Cerebellar cortex (tissue), 1 donor: ENCODE results near the gene AGBL2.

ENCODE experiments used
- DNase-seq: peaks from one replicate; pipeline ENCODE4 v3.0.0-alpha.2; 2015; ENCODE audit warnings: low spot score

Gene AGBL2

DNA sequence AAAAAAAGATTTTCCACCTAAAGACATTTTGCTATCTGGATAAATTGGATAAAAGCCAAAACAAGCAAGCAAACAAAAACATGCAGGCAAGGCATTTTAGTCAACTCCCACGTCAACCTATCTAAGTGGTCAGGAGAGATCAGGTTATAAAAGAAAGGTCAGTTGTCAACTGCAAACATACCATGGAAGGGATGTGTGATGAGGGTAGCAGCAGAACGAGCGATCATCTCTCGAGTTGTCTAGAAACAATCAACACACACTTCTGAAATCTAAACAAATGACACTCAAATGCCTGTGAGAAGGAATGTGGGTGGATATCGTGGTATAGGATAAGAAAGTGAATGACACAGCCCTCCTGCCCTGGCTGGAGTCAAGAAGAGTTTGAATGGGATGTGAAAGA, 83.7 kb downstream of the AGBL2 start:
- DNase-seq = no peak

DNA sequence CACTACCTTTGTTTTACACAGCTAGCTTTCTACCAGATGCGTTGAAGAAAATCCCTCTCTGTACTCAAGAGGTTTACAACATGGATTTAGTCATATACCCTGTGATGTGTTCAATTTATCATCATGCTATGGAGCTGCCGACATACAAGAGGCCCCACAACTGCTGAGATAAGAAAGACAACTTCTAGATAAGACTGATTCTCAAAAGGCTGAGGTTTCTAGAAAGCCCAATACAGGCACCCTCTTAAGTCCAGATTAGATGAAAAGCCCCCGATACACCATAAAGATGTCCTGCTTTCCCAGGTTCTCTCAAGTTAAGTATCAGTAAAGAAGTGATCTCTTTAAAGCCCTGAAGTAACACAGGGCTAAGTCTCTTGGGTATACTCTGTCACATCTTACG, 87.1 kb downstream of the AGBL2 start:
- DNase-seq = no peak

DNA sequence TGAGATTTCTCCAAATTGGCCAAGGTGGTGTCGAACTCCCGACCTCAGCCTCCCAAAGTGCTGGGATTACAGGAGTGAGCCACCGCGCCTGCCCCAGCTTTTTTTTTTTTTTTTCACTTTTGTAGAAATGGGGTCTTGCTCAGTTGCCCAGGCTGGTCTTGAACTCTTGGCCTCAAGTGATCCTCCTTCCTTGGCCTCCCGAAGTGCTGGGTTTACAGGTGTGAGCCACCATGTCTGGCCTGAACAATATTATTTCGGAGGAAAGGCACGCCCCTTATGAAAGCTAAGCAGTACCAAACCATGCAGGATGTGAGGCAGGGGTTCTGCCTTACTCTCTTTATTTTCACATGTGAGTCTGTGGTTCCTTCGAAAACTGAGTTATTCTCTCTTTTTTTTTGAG, 88.9 kb downstream of the AGBL2 start:
- no peak for DNase-seq

DNA sequence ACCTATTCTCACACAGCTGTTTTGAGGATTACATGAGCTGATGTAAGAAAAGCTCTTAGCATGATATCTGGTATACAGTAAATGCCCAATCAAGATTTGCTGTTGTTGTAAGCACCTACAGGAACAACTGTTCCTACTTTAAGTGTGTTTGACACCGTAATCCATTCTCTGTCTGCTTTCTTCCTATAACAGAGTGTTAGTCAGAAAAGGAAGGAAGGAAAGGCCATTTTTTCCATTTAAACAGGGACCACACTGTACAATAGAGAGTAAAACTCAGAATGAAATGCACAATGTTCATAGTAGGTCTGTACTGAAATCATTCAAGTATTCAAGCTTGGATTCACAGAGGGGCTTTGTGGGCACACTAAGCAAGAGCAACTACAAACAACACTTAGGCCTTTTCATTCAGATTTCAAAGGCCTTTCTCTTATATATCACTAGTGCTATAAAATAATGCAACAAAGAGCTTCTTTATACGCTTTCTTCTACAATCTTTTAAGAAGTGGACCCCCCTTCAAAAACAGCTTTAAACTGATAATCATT, 94.3 kb downstream of the AGBL2 start:
- DNase-seq = no peak

DNA sequence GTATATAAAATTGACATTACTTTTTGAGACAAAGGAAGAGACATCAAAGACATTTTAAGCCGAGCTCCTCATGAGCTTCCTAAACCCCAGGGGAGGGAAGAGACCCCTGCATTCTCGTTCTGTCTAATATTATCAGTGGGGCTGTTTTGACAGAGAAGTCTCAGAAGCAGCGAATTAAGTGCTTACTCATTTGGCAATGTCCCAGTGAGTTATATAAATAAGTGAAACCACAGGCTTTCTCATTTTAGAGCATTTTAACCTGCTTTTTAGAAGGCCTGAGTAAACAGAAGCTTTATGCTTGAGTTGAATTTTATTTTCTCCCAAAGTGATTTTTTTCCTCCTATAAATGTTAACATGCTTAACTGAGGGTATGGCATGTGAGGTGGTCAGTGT, 97.8 kb downstream of the AGBL2 start:
- DNase-seq = no peak

DNA sequence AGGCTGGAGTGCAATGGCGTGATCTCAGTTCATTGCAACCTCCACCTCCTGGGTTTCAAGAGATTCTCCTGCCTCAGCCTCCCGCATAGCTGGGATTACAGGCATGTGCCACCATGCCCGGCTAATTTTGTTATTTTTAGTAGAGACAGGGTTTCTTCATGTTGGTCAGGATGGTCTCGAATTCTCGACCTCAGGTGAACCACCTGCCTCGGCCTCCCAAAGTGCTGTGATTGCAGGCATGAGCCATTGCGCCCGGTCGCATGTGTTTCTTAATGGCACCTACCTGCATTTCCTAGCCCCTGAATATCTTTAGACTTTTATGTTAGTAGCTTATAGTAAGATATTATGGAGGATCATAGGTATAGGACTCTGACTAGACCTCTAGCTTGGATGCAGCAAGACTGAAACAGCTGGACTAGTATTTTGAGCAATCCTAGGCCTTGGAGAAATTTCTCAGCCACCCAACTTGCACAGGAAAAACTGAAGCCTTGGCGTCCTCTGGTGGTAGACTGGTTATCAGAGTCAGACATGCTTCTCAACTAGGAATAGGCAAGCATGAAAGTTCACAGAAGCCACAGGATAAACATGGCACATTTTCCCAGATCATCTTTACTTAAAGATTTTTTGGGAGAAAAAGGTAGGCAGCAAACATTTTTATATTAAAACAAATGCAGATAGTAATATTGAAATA, 98.3 kb downstream of the AGBL2 start:
- peak; percentile 88 for DNase-seq

DNA sequence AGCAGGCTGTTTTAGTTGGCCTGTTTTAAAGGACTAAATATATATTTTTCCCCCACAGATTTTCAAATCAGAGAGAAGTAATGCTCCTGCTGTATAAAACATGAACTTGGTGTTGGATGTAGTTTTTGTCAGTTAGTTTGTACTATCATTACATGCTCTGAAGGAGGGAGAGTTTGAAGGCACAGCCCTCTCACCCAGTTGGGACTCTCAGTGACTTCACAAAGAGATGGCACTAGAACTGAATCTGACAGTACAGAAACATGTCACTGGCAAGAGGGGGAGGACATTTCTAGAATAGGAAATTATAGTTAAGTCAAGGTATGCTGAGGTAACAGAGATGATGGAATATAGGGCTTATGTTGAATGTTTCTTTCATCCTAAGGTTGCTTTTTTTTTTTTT, 99.9 kb downstream of the AGBL2 start:
- no peak for DNase-seq

DNA sequence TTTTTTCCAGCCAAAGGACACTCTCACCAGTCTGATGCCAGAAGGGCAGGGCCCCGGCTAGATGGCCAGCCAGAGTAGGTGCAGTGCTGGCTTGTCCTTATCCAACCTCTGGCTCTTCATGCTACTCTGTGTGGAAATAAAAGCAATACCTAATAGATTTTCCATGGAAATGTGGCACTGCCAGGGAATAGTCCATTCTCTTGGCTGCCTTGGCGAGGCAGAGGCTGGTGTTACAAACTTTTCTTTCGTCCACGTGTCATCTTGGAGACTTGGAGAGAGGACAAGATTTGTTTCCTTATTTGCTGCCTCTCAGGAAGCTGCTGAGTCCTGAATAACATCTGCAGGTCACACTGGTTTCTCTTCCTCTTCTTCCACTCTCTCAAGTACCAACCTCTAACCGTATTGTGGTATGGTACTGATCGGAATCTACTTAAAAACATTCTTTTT, 103.8 kb downstream of the AGBL2 start:
- DNase-seq = no peak

DNA sequence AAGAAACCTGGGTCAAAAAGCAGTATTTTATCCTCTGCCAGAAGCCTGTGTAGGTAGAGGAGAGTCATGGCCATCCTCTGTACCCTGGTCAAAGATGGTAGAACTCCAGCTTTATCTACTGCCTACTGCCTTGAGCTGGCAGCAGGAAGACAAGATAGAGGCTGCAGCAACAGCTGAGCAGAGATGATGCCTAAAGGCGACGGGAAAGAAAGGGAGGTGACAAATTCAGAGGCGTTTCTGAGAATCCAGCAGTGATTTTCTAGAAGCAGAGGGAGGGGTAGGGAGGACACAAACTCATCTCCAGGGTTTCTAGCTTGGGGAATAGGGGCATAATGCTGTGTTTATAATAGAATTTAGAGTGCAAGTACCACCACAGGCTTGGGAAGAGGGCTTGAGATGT, 105.5 kb downstream of the AGBL2 start:
- no peak for DNase-seq
